Measurements from ENCODE around the gene TOMM40L.

The TOMM40L gene

DNA sequence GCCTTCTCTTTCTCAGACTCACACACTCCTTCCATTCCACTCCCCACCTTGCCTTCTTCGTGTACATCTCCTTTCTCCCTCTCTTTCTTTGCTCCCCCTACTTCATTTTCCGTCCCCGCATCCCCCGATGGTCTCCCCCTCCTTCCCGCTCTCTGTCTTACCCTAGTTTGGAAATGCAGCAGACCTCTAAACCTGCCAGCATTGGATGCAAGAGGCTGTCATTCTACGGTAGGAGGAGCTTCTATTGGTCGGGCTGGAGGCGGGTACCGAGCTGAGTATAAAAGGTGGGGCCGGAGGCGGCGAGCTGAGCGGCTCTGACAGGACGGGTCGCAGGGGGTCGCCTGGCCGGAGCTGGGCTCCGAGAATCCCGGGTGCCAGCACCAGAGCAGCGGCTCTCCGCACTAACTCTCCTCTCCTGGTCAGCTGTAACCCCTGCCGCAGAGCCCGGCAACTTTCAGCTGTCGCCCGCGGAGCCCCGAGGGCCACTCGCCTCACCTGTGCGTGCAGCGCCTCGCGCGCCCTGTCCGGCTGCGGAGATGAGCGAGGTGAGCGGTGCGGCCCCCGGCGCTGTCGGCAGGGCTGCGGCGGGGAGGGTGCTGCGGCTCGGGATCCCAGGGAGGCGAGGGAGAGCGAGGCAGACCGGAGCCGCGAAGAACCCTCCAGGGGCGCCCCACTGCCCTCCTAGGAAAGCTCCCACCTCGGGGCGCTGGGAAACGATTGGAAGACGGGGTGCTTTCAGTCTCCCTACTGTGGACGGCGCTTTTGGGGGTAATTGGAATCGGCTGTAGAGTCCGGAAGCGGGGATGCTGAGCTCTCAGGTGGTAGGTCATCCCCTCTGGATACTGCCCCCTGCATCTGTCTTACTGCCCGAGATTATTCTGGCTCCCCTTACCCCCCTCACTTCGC lies 32.8 kb downstream of the TOMM40L start, which contains the start of gene PCP4L1:
TSS of gene PCP4L1 (plus strand) at position 307 of the 906 bp plus-strand sequence. CDS start at position 537, 230 bp downstream.
- DNase-seq: no peak

DNA sequence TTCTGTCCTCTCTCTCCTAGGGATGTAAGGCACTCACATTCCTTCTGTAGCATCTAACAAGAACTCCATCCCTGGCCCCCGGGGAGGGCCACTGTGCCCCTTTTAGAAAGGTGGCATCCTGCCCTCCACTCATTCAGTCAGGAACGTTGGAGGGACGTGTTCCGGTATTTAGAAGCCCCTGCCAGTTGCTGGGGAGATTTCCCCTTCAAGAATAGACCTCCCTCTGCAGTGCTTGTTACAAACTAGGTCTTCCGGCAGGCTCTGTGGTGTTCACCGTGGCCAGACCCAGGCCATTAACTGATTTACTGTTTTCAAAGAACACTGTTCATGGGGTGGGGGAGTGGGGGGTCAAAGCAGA lies 33.5 kb downstream of the TOMM40L start:
- no peak for DNase-seq

DNA sequence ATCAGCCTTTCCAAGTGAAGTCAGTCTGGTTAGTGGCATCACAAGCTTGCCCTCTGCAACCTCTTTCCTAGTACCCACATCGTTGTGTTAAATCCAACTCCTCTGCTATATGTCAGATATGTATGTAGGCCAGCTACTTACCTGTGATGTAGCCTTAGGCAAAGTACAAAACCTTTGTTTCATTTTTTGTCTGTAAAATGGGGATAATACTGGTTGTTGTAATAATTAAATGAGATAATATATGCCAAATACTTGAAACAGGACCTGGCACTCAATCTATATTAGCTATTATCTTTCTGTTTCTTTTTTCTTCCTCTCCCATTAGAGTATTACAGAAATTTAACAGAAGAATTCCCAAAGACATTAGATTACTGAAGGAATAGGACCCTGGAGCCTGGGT lies 33.9 kb downstream of the TOMM40L start:
- no peak for DNase-seq

DNA sequence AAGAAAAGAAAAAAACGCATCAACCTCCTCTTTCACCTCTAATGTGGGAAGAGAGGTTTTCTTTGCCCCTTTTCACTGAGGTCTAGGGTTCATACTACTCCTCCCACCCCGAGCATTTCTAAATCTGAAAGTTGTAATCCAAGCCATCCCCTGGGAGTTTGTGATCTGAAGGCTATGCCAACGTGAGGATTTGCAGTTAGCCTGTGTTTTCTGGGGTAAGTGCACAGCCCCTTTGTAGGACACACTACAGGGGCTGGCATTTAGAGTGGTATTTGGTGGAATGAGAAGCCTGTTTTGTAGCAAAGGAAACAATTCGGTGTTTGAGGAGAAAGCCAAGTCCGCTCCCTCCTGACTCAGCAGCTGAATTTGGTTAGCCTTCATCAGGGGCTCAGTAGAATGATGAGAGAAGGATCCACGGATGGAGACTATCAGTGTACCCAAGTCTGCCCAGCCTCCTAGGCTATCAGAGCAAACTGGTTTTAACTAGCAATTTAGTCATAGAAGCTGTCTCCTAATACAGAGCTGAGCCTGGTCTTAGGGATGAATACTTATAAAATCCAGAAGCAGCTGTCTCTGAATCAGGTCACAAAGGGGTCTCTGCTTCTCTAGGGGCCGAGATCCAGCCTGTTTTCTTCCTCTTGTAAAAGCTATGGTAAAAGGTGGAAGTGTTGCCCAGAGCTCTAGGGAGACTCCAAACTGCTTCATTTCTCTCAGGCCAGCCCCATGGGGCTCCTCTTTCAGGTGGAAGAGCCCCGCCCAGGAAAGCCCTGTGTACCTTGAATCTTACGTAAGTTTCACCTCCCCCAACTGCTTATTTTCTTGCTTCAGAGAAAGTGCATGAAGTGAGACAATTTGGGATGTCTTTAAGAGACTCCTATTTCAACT lies 34.8 kb downstream of the TOMM40L start:
- no peak for DNase-seq

DNA sequence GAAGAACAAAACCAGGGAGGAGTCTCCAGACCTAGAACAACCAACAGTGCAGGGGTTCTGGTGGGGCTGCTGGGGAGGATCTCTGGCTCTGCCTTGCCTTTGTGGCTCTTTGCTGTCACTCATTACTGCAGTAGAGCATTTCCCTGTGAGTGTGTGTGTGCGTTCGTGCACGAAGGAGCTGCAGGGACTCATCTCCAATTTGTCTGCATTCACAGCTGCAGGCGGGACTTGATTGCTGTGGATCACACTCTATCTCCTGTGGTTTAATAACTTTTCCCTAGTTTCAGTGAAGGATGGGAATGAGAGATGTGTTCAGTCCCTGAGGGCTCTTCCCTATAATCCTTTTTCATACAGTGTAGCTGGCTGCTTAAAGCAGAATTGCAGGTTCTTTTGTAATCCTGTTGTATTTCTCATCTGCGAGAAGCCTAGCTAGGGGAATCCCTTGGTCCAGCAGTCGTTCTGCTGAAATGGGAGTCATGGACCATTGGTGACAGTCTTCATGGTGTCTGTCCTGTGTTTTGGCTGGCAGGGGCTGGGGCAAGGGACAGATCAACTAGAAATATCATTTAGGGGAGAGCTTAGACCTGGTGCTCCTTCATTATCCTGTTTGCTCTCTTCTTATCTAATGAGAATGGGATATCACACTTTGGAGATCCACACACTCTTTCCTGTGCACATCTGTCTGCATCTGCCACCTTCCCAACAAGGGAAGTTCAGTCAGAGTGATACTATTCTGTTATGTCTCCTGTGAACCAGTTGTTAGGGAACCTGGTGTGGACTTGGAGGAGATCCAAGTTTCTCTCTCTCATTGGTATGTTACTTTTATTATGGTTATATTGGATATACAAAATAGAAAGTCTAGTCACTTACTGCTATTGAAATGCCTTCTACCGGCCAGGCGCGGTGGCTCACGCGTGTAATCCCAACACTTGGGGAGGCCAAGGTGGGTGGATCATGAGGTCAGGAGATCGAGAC lies 35.7 kb downstream of the TOMM40L start:
- DNase-seq: no peak

DNA sequence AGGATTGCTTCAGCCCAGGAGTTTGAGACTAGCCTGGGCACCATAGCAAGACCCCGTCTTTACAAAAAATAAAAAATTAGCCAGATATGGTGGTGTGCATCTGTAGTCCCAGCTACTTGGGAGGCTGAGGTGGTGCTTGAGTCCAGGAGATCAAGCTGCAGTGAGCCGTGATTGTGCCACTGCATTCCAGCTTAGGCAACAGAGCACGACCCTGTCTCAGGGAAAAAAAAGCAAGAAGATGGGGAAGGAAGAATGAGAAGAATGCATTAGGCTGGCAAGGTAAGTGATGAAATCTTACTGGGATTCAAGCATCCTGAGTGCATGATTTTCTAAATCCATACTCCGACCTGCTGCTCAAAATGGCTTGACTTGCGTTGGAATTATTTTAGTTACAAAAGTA lies 39.4 kb downstream of the TOMM40L start:
- DNase-seq: no peak

DNA sequence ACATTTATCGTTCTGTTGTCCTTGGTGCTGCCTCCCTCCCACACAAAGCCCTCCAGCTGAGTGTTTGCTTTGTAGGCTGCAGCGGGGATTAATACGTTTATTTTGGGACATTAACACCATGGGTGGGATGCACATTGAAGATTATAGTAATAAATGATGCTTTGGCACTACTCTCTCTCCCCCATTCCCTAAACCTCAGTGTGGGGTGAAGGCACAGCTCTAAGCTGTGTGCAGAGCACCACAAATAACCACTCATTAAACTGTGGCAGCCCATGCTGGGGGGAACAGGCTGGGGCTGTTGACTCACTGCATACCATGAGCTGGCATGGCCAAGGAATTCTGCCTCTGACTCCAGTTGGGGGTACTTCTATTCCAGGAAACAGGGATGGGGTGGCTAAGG lies 40.3 kb downstream of the TOMM40L start:
- no peak for DNase-seq

DNA sequence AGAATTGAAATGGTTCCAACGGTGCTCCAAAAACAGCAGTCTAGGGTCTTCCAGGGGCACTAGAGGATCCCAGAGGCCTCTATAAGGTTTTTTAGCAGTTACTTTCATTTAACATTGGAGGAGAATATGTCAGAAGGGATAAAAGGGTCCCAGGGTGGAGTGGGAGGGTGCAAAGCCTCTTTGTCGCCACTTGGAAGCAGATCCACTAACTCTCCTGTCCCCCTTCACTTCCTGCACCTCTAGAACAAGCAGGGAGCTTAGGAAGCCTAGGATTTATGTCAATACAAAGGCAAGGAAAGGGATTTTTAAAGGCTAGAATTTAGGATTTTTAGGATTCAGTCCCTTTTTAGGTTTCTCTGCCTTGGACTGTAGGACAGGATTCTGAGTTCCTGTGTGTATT lies 41.0 kb downstream of the TOMM40L start:
- DNase-seq: no peak

DNA sequence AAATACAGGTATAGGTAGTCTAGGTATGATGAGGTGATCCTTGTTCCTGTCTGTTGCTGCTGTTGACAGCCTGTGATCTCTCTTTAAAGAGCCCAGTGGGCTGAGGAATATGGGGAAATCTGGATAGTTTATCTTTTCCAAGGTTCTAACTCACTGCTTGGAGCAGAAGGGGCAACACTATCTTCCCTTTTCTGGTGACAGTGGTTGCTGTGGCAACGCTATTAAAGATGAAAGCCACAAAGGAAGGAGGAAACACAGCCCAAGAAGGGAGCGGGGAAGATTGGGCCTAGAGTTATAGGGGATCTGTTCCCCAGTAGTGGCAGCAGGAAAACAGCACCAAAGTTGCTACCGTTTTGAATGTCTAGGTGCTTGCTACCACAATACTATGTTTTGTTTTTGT lies 41.5 kb downstream of the TOMM40L start:
- DNase-seq: no peak

DNA sequence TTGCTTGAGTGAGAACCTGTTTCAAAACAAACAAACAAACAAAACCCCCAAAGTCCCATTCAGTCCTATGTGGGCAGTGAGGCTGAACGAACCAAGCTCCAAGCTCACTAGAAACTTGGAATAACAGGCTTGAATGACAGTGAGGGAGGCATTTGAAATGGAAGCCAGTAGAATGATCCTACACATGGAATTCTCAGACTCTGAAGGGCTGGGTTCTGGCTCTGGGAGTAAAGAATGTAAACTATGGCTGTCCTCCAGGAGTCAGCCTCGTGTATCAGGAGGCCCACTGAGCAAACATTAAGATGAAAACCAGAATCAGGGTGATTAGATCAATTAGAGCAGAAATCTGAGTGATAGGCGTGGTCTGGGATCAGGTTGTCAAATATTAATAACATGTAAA lies 47.5 kb downstream of the TOMM40L start:
- no peak for DNase-seq

DNA sequence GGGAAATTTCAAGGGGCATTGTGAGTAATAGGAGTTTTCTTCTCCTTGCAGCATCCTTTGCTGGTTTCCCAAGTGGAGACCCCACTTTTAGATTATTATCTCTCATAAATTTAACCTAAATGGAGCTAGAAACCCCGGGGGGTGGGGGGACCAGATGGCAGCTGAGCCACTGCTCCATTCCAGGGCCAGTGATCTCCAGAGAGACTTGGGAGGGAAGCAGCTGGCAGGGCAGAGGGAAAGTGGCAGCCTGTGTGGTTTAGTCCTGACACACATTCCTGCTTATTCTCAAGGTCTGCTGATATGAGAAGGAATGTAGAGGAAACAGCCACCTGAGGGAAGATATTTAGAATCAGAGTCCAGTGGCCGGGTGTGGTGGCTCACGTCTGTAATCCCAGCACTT lies 49.0 kb downstream of the TOMM40L start:
- no peak for DNase-seq

All from T1000 (cell line).